Measurements from ENCODE around the gene FLAD1. TPM values are rescaled to one million over a fixed set of nuclear protein-coding genes. Genes with fewer than 3 reads are reported as not detected.
A peak's percentile ranks its signal among the peaks of the same experiment; 100 is the strongest.
"Not testable (repeated sequence)": the region's sequence is repeated elsewhere in the genome, so short reads cannot be mapped to it uniquely, and the experiment has no call there.

Gene FLAD1
- total RNA-seq, 3 donors from 2014 or later (not counting 1 experiment from before 2014, with no cell fraction given): 32.1 to 47.6 (median 38.7) TPM

- Histone ChIP-seq H3K4me3 (ENCODE audit: low read length) (peak overlapping the region; percentile 91), H3K27me3 (ENCODE audit: control insufficient read depth, insufficient read depth, low read length) (no peaks in the 10 kb centered on the region), H3K36me3 (ENCODE audit: control insufficient read depth, insufficient read depth, low read length) (no peaks in the 10 kb centered on the region), H3K27ac (ENCODE audit: low read length) (peak overlapping the region; percentile 99), H3K4me1 (ENCODE audit: control insufficient read depth, insufficient read depth, low read length) (peaks cover 43% of the 10 kb centered on the region), H3K9me3 (ENCODE audit: control insufficient read depth, insufficient read depth, low read length) (no peaks in the 10 kb centered on the region)
- Mint-ChIP-seq H3K9me3 (no peaks in the 10 kb centered on the region), H3K4me1 (peaks cover 15 to 20% of the 10 kb centered on the region in 2 donors), H3K4me3 (no peak overlapping the region), H3K36me3 (no peaks in the 10 kb centered on the region), H3K27me3 (ENCODE audit: low read depth in 2 of 2) (no peaks in the 10 kb centered on the region), H3K27ac (no peak overlapping the region)
- intact Hi-C loops (cut with micrococcal nuclease): loop anchor here (1.0 to 5.0 kb wide), 7 partner anchors 8 to 416 kb away; partner anchors contain the start of genes EFNA4, FLAD1, PBXIP1 and PMVK
- ATAC-seq: peak; percentile 44 to 63 (median 54)
- peak; percentile 92 to 99 for DNase-seq
- under 1% methylated on average over 30 of the region's 30 CpGs for WGBS (ENCODE audit: insufficient coverage)
- no peak for TF ChIP-seq CTCF (IDR thresholded peaks at IDR 0.05)
Measured at GRCh38 chr1:154974808-154975408, 8.2 kb upstream of the FLAD1 start.

- Mint-ChIP-seq H3K36me3 (no peaks in the 10 kb centered on the region), H3K27me3 (ENCODE audit: low read depth in 2 of 2) (no peaks in the 10 kb centered on the region), H3K27ac (no peak overlapping the region), H3K4me3 (no peak overlapping the region), H3K9me3 (no peaks in the 10 kb centered on the region), H3K4me1 (peaks cover 13 to 15% of the 10 kb centered on the region in 2 donors)
- H3K4me1 ChIP-seq (ENCODE audit: control insufficient read depth, insufficient read depth, low read length): peaks cover 37% of the 10 kb centered on the region
- DNase-seq (peak; percentile 53 to 73), ATAC-seq (peak in 1 of 3 donors; percentile 6)
- under 1% methylated on average over 21 of the region's 24 CpGs for WGBS (ENCODE audit: insufficient coverage)
- no peaks in the 10 kb centered on the region for H3K27me3 ChIP-seq (ENCODE audit: control insufficient read depth, insufficient read depth, low read length)
- peak overlapping the region; percentile 99 for H3K27ac ChIP-seq (ENCODE audit: low read length)
- intact Hi-C loops (cut with micrococcal nuclease): loop anchor here (2.0 kb wide), 2 partner anchors 19 to 41 kb away; partner anchors contain the start of gene PBXIP1
- peak overlapping the region; percentile 91 for H3K4me3 ChIP-seq (ENCODE audit: low read length)
- no peak for TF ChIP-seq CTCF (IDR thresholded peaks at IDR 0.05)
- H3K9me3 ChIP-seq (ENCODE audit: control insufficient read depth, insufficient read depth, low read length): no peaks in the 10 kb centered on the region
- H3K36me3 ChIP-seq (ENCODE audit: control insufficient read depth, insufficient read depth, low read length): no peaks in the 10 kb centered on the region
Measured at GRCh38 chr1:154975409-154976059, 7.6 kb upstream of the FLAD1 start.

GRCh38 chr1:154977762-154978161, 5.4 kb upstream of the FLAD1 start:
- H3K4me3 Mint-ChIP-seq: peak overlapping the region; percentile 45
- not testable (repeated sequence) for H3K27ac Mint-ChIP-seq; H3K27ac ChIP-seq (ENCODE audit: low read length)

GRCh38 chr1:154978360-154978759, 4.8 kb upstream of the FLAD1 start:
- Mint-ChIP-seq H3K27me3 (ENCODE audit: low read depth in 2 of 2) (no peaks in the 10 kb centered on the region), H3K4me3 (no peak overlapping the region), H3K4me1 (no peaks in the 10 kb centered on the region), H3K27ac (no peak overlapping the region), H3K9me3 (no peaks in the 10 kb centered on the region), H3K36me3 (no peaks in the 10 kb centered on the region)
- Histone ChIP-seq H3K27me3 (ENCODE audit: control insufficient read depth, insufficient read depth, low read length) (no peaks in the 10 kb centered on the region), H3K4me3 (ENCODE audit: low read length) (no peak overlapping the region), H3K27ac (ENCODE audit: low read length) (no peak overlapping the region), H3K4me1 (ENCODE audit: control insufficient read depth, insufficient read depth, low read length) (peaks cover 20% of the 10 kb centered on the region), H3K36me3 (ENCODE audit: control insufficient read depth, insufficient read depth, low read length) (no peaks in the 10 kb centered on the region), H3K9me3 (ENCODE audit: control insufficient read depth, insufficient read depth, low read length) (no peaks in the 10 kb centered on the region)
- no CpG with 5 or more reads among the region's 3 CpGs for WGBS (ENCODE audit: insufficient coverage)
- no peak for ATAC-seq
- intact Hi-C loops (cut with micrococcal nuclease): no loop called here
- TF ChIP-seq CTCF (IDR thresholded peaks at IDR 0.05): no peak
- DNase-seq: no peak

More at GRCh38 chr1:154977762-154978161, 5.4 kb upstream of the FLAD1 start:
- H3K27me3 ChIP-seq (ENCODE audit: control insufficient read depth, insufficient read depth, low read length); H3K4me1 Mint-ChIP-seq; H3K9me3 ChIP-seq (ENCODE audit: control insufficient read depth, insufficient read depth, low read length); H3K27me3 Mint-ChIP-seq (ENCODE audit: low read depth in 2 of 2); H3K36me3 ChIP-seq (ENCODE audit: control insufficient read depth, insufficient read depth, low read length); DNase-seq; ATAC-seq; H3K9me3 Mint-ChIP-seq; H3K36me3 Mint-ChIP-seq; intact Hi-C loops (cut with micrococcal nuclease); H3K4me3 ChIP-seq (ENCODE audit: low read length): not testable (repeated sequence)
- H3K4me1 ChIP-seq (ENCODE audit: control insufficient read depth, insufficient read depth, low read length): peaks cover 26% of the 10 kb centered on the region
- 74% methylated on average over 3 of the region's 3 CpGs for WGBS (ENCODE audit: insufficient coverage)
